ENCODE results near the gene SRSF6.
"Not testable (repeated sequence)": the region's sequence is repeated elsewhere in the genome, so short reads cannot be mapped to it uniquely, and the experiment has no call there.

Gene SRSF6

DNA sequence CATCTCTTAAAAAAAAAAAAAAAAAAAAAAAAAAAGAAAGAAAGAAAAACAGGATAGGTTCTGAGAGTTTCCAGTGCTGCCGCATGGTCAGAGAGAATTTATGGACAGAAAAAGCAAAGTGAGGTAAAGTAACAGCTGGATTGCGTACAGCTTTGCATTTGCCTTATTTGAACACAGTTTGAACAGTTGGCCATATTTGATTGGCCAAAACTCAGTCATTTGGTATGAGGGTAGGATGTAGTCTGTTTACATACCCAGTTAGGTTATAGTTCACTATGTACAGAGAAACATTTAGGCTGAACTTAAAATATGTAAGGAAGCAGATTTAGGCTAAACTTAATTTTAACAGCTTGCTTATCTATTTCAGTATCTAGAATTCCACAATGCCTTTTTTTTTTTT, 32.3 kb downstream of the SRSF6 start:
- no peak for DNase-seq

DNA sequence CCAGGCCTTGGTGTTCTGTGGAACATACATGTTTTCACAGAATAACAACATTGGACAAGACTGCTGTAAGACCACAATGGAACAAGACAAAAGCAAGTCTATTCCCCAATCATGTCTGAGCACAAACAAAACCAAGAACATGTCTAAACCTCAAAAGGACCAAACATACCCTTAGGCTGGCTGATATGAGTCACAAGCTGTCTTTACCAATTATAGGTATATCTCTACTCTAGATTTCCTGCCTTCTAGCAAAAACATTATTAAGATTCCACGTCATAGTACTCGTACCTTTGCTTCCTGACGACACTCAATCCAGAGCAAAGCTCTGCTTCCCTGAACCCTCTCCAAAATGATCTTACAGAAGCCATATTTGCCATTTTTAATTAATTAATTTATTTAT, 34.4 kb downstream of the SRSF6 start:
- no peak for DNase-seq

DNA sequence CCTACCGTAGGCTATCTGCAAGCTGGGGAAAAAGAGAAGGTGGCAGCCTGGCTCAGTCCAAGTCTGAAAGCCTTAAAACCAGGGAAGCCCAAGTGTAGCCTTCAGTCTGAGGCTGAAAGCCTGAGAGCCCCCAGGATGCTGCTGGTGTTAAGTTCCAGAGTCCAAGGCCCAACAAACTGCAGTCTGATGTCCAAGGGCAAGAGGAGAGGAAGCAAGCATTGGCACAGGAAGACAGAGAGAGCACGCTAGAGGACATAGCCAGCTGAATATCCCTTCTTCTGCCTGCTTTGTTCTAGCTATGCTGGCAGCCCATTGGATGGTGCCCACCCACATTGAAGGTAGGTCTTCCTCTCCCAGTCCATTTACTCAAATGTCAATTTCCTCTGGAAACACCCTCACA, 37.7 kb downstream of the SRSF6 start:
- DNase-seq = no peak

- not testable (repeated sequence) for DNase-seq
These were observed 44.3 kb downstream of the SRSF6 start for GRCh38 chr20:43502021-43502420.

DNA sequence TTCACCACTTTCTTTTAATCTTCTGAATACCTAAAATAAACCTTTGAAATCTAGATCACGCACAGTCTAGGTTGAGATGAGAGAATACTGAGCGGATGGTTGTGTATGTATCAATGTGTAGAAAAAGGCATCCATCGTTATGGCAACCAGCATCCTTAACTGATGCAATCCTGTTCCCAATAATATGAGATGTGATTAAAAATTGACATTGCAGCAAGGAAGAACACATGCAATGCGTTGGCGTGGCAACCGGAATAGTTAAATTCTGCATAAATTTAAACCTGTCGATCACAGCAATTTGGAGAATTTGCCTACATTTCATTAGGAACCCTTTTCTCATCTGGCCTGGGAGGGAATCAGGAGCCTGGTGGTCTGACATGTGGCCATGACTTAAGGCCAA, 48.5 kb downstream of the SRSF6 start:
- DNase-seq = no peak

GRCh38 chr20:43507150-43508080, 49.7 kb downstream of the SRSF6 start, which contains the start of gene L3MBTL1:
L3MBTL1 (plus strand) TSS chr20:43507697; CDS start chr20:43513504, 5,807 bp downstream.
- DNase-seq = peak; percentile 7 to 30

- no peak for DNase-seq
These were observed 50.4 kb downstream of the SRSF6 start for GRCh38 chr20:43508106-43508505.

- DNase-seq = no peak
These were observed 50.9 kb downstream of the SRSF6 start for GRCh38 chr20:43508604-43509040.

- DNase-seq = no peak
These were observed 54.2 kb downstream of the SRSF6 start for GRCh38 chr20:43511879-43512278.

DNA sequence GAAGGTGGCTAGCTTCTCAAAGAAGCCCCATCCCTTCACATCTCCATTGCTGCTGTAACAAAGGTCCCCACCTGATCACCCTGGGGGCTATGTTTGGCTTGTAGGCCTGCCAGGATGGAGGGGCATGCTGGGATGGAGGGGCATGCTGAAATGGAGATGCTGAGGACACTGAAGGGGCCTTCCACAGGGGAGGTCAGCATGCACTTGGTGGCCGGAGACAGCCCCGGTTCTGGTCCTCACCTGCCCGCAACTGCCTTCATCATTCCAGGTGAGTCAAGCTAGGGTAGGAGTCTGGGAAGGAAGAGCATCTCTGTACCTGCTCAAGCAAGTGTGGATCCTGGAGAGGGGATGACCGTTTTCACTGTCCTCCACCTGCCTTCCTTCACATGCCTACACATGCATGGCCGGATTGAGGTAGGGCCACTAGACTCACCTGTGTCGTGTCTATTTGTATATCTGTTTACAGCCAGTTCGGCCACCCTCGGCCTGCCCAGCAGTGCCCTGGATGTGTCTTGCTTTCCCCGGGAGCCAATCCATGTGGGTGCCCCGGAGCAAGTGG, 55.8 kb downstream of the SRSF6 start:
- DNase-seq = no peak

Data from SHP77 (cell line).